ENCODE results near the gene MSH3.

Gene MSH3

GRCh38 chr5:80919678-80920196 is 265.3 kb downstream of the MSH3 start:
- no peak for DNase-seq

GRCh38 chr5:80920333-80920732 is 265.9 kb downstream of the MSH3 start:
- DNase-seq = no peak

- DNase-seq = no peak
Observed at GRCh38 chr5:80921026-80921425, 266.6 kb downstream of the MSH3 start.

GRCh38 chr5:80925931-80926330 is 271.5 kb downstream of the MSH3 start:
- DNase-seq = no peak
